Activated CD4-positive, alpha-beta memory T cell treated with anti-CD3 and anti-CD28 coated beads for 36 hours (primary cell): ENCODE measurements around the gene MKI67. TPM values are rescaled to one million over a fixed set of nuclear protein-coding genes. Genes with fewer than 3 reads are reported as not detected.

Experiments used
- CTCF ChIA-PET: fragments of 350-600 bp; sonication (Branson Sonifier 250); formaldehyde crosslinking; loops from one replicate; lab custom pipeline; 2021; ENCODE audit warnings: antibody characterized with exemption, inconsistent platforms; lab: Charles Lee
- POLR2A ChIA-PET: fragments of 350-600 bp; sonication (Branson Sonifier 250); formaldehyde crosslinking; loops from one replicate; lab custom pipeline; 2021; ENCODE audit warnings: antibody characterized with exemption; lab: Charles Lee
- DNase-seq: peaks from one replicate; pipeline ENCODE4 v3.0.0-alpha.2; 2020
- H3K27ac Mint-ChIP-seq: one replicate; pipeline ENCODE4 v1.8.0; 2021; ENCODE audit warnings: mixed read lengths
- H3K27me3 Mint-ChIP-seq: one replicate; pipeline ENCODE4 v1.8.0; 2021; ENCODE audit warnings: mixed read lengths
- H3K36me3 Mint-ChIP-seq: one replicate; pipeline ENCODE4 v1.8.0; 2021; ENCODE audit warnings: mixed read lengths
- H3K4me1 Mint-ChIP-seq: one replicate; pipeline ENCODE4 v1.8.0; 2021; ENCODE audit warnings: low read depth, mixed read lengths
- H3K4me3 Mint-ChIP-seq: one replicate; pipeline ENCODE4 v1.8.0; 2021; ENCODE audit warnings: mild to moderate bottlenecking, mixed read lengths
- H3K9me3 Mint-ChIP-seq: one replicate; pipeline ENCODE4 v1.8.0; 2021; ENCODE audit warnings: mixed read lengths
- intact Hi-C: fragments of 100-400 bp; cut with micrococcal nuclease; formaldehyde crosslinking; loops from one replicate; pipeline ENCODE4 v1.15.1; 2023
- total RNA-seq, 2 experiments: library from RNA; stranded (reverse); gene quantifications; one replicate each; pipeline ENCODE4 v1.2.3, GENCODE V29; 2021

The MKI67 gene
- total RNA-seq, 2 experiments from 2014 or later: 223 to 241 TPM

GRCh38 chr10:128047991-128048818 lies 78.0 kb downstream of the MKI67 start:
- peaks cover 57% of the 10 kb centered on the region for H3K4me1 Mint-ChIP-seq

GRCh38 chr10:128047351-128047750 lies 78.9 kb downstream of the MKI67 start:
- Mint-ChIP-seq H3K4me3 (peak overlapping the region; percentile 93), H3K27ac (peak overlapping the region; percentile 99)

More at GRCh38 chr10:128047991-128048818, 78.0 kb downstream of the MKI67 start:
- Mint-ChIP-seq H3K9me3 (no peaks in the 10 kb centered on the region), H3K27ac (peak overlapping the region; percentile 99), H3K36me3 (peaks cover 39% of the 10 kb centered on the region), H3K27me3 (no peaks in the 10 kb centered on the region), H3K4me3 (peak overlapping the region; percentile 93)
- peak; percentile 71 for DNase-seq
- ChIA-PET POLR2A (interaction anchor here (1.0 to 3.4 kb wide), 12 partner anchors 8 to 99 kb away, joined by 3 to 135 read pairs (median 8); partner anchors contain the start of gene MKI67), CTCF (interaction anchor here (0.9 to 6.8 kb wide), 16 partner anchors 9 to 164 kb away, joined by 3 to 83 read pairs (median 6); partner anchors contain the start of gene PTPRE)
- intact Hi-C loops: loop anchor here (1.0 kb wide), 6 partner anchors 13 to 133 kb away; partner anchors contain the start of gene MKI67

GRCh38 chr10:128046953-128047290 lies 79.3 kb downstream of the MKI67 start:
- H3K9me3 Mint-ChIP-seq: no peaks in the 10 kb centered on the region
- H3K4me1 Mint-ChIP-seq: peaks cover 50% of the 10 kb centered on the region
- intact Hi-C loops: loop anchor here (1.0 kb wide), 3 partner anchors 12 to 134 kb away; no protein-coding TSS in a partner anchor
- CTCF ChIA-PET: interaction anchor here (0.9 to 6.8 kb wide), 9 partner anchors 11 to 132 kb away, joined by 3 to 83 read pairs (median 15); no protein-coding TSS in a partner anchor
- H3K4me3 Mint-ChIP-seq: peak overlapping the region; percentile 93
- H3K36me3 Mint-ChIP-seq: peaks cover 31% of the 10 kb centered on the region
- H3K27ac Mint-ChIP-seq: peak overlapping the region; percentile 99
- peak; percentile 37 for DNase-seq
- POLR2A ChIA-PET: interaction anchor here (1.0 to 3.4 kb wide), 11 partner anchors 11 to 130 kb away, joined by 3 to 135 read pairs (median 7); partner anchors contain the start of gene MKI67
- H3K27me3 Mint-ChIP-seq: no peaks in the 10 kb centered on the region

More at GRCh38 chr10:128047351-128047750, 78.9 kb downstream of the MKI67 start:
- intact Hi-C loops: loop anchor here (1.0 kb wide), 3 partner anchors 12 to 134 kb away; no protein-coding TSS in a partner anchor
- CTCF ChIA-PET: interaction anchor here (0.9 to 6.8 kb wide), 15 partner anchors 10 to 165 kb away, joined by 3 to 83 read pairs (median 7); partner anchors contain the start of gene PTPRE
- Mint-ChIP-seq H3K4me1 (peaks cover 54% of the 10 kb centered on the region), H3K9me3 (no peaks in the 10 kb centered on the region), H3K27me3 (no peaks in the 10 kb centered on the region), H3K36me3 (peaks cover 35% of the 10 kb centered on the region)
- DNase-seq: peak; percentile 93
- POLR2A ChIA-PET: interaction anchor here (1.0 to 3.4 kb wide), 13 partner anchors 9 to 130 kb away, joined by 3 to 135 read pairs (median 5); partner anchors contain the start of gene MKI67

Other genes starting within 250 kb of the MKI67 start
- not detected for gene CLRN3, start 233.5 kb downstream of the MKI67 start, total RNA-seq
- gene PTPRE, start 219.3 kb downstream of the MKI67 start, total RNA-seq: 10 to 100 TPM; 29.4 to 34.0 TPM